HCEC 1CT (cell line): ENCODE results near the gene UBE2E1.

Source experiments
- DNase-seq: peaks from one replicate; pipeline ENCODE4 v3.0.0-alpha.2; 2017

UBE2E1 gene

GRCh38 chr3:23920151-23920655 is 114.4 kb downstream of the UBE2E1 start:
- DNase-seq, result no peak

DNA sequence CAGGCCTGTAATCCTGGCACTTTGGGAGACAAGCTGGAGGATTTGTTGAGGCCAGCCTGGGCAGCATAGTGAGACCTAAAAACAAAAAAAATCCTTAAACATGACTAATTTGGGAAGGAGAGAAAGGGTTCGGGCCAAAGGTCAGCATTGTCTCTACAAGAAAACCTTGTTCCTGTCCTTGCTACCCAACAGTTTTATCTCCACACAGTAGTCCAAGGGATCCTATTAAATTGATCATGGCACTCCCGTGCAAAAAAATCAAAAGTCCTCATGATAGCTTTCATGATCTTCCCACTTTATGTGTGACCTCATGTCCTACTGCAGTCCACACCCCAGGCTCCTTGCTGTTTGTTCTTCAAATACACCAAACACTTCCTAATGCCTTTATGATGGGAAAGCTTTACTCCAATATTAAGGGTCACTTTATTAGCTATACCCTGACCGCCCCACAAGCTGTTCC is 115.3 kb downstream of the UBE2E1 start:
- peak; percentile 8 for DNase-seq

GRCh38 chr3:23923786-23924185 is 118.0 kb downstream of the UBE2E1 start:
- DNase-seq, result no peak

DNA sequence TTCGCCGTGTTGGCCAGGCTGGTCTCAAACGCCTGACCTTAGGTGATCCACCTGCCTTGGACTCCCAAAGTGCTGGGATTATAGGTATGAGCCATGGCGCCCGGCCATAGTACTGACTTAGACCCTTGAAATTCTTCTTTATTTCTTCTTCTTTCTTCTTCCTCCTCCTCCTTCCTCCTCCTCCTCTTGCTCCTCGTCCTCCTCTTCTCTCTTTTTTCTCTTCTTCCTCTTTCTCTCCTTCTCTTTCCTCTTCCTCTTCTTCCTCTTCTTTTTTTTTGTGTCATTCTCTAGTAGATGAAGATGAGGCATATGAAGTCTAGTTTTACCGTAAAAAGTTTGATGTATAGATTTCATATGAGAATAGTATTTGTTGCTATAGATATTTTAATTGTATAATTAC is 120.5 kb downstream of the UBE2E1 start:
- DNase-seq, result no peak

- peak; percentile 32 for DNase-seq
Observed at GRCh38 chr3:23926736-23927135, 121.0 kb downstream of the UBE2E1 start.

- DNase-seq, result no peak
Observed at GRCh38 chr3:23928524-23928923, 122.8 kb downstream of the UBE2E1 start.

DNA sequence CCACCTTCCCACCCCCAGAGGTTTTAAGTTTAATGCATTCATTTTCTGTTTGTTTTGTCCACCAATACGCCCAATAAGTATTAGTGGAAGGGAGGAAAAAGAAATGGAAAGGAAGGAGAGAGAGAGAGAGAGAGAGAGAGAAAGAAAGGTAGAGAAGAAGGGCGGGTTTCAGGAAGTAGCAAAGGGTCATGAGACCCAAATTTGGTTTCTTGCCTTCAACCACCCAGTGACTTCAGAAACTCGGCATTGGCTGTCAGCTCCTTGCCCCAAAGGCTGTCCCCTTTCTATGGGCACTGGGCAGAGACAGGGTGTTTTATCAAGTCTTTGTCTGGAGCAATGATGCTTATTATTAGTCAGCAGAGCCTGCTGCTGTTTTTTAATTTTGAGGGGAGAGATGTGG is 125.8 kb downstream of the UBE2E1 start:
- DNase-seq, result no peak

GRCh38 chr3:23932571-23932970 is 126.8 kb downstream of the UBE2E1 start:
- no peak for DNase-seq

GRCh38 chr3:23934253-23934652 is 128.5 kb downstream of the UBE2E1 start:
- no peak for DNase-seq

GRCh38 chr3:23937296-23937695 is 131.5 kb downstream of the UBE2E1 start:
- no peak for DNase-seq

DNA sequence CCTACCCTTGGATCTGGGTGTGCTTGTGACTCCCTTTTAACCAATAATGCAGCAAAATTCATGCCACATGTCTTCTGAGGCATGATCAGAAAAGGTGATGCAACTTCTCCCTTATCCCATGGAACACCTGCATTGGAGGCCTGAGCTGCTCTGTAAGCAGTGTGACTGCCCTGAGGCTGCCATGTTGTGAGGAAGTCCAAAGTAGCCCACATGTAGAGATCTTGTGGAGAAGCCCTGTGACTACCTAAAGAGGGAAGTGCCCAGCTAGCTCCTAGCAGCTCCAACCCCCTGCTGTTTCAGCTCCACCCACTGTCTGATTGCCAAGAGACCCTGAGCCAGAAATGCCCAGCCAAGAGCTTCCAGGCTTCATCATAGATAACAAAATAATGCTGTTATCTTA is 132.9 kb downstream of the UBE2E1 start:
- DNase-seq, result no peak

DNA sequence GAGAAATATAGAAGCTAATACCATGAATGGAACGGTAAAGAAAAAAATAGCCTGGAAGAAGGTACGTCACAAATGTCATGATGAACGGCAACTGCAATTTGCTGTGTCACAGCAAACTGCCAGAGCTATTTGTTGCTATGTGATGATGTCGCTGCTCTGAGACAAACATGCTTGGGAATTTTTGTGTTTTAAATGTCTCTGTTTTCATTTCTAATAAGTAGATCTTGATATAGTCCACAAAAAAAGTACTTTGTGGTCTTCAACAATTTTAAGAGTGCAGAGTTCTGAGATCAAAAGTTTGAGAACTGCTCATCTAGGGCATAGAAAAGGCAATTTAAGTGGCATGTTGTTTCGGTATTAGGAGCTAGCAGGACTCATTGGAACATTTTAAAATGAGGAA is 135.0 kb downstream of the UBE2E1 start:
- no peak for DNase-seq
